BJ (cell line): ENCODE measurements around the gene APBB1IP. TPM values are rescaled to one million over a fixed set of nuclear protein-coding genes. Genes with fewer than 3 reads are reported as not detected.
A peak's percentile ranks its signal among the peaks of the same experiment; 100 is the strongest.

ENCODE experiments used
- CTCF ChIA-PET: fragments of 350-600 bp; formaldehyde crosslinking; extraction: SDS; loops from one replicate; lab custom pipeline; 2021; ENCODE audit warnings: antibody characterized with exemption, inconsistent platforms; lab: Yijun Ruan, JAX
- POLR2A ChIA-PET: fragments of 300-600 bp; sonication (Branson Sonifier 250); formaldehyde crosslinking; extraction: SDS; loops from one replicate; lab custom pipeline; 2021; ENCODE audit warnings: antibody characterized with exemption; lab: Charles Lee
- DNase-seq: peaks from one replicate; pipeline ENCODE4 v3.0.0-alpha.2; 2011; ENCODE audit warnings: low read depth
- H3K27me3 ChIP-seq: 2 replicates; pipeline ENCODE4 v1.6.0; 2011; ENCODE audit warnings: low read length; ENCODE audit not compliant: control insufficient read depth, insufficient read depth
- H3K36me3 ChIP-seq: 2 replicates; pipeline ENCODE4 v1.5.1; 2011; ENCODE audit warnings: low read length; ENCODE audit not compliant: control insufficient read depth, insufficient read depth
- H3K4me3 ChIP-seq: 2 replicates; pipeline ENCODE4 v1.5.1; 2011; ENCODE audit warnings: low read depth, mild to moderate bottlenecking, control low read depth, low read length
- polyA plus RNA-seq: library from polyadenylated mRNA; depleted of rRNA; stranded (reverse); fragments of >200 nt; gene quantifications from 2 replicates; pipeline ENCODE4 v1.2.3, GENCODE V29; 2011
- TF ChIP-seq, protein P1 (sequence below): IDR thresholded peaks from 2 replicates; pipeline ENCODE4 v1.5.1; 2011; ENCODE audit warnings: low read depth, mild to moderate bottlenecking, control low read depth, inconsistent platforms, low read length, moderate library complexity; ENCODE audit not compliant: insufficient read depth

The APBB1IP gene
- polyA plus RNA-seq, 1 experiment: 4.3 TPM

DNA sequence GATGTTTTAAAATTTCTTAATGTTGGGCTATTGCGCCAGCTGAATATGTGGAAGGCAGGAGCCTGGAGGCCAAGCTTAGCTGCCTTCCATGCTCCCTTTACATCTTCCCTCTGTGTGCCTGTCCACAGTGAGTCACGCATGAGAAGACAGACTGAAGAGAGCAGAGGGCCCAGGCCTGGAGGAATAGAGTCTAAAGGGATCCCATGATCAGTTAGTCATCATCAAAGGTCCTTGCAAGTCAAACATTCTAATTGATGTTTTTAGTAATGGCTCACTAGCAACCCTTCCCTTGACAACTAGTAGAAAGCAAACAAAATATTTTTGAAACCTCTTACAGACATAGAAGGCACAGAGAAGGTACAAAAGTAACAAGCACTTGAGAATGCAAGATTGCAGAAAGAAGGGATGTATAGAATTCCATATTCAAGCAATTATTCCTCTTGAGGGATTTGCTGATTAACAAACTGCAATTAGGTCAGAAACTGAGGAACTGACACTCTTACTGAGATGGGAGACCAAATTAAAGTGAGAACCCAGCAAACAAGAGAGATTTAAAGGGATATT, 30.7 kb upstream of the APBB1IP start:
- TF ChIP-seq, protein P1, sequence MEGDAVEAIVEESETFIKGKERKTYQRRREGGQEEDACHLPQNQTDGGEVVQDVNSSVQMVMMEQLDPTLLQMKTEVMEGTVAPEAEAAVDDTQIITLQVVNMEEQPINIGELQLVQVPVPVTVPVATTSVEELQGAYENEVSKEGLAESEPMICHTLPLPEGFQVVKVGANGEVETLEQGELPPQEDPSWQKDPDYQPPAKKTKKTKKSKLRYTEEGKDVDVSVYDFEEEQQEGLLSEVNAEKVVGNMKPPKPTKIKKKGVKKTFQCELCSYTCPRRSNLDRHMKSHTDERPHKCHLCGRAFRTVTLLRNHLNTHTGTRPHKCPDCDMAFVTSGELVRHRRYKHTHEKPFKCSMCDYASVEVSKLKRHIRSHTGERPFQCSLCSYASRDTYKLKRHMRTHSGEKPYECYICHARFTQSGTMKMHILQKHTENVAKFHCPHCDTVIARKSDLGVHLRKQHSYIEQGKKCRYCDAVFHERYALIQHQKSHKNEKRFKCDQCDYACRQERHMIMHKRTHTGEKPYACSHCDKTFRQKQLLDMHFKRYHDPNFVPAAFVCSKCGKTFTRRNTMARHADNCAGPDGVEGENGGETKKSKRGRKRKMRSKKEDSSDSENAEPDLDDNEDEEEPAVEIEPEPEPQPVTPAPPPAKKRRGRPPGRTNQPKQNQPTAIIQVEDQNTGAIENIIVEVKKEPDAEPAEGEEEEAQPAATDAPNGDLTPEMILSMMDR: no peak
- ChIA-PET POLR2A (no interaction called here), CTCF (interaction anchor here (1.6 kb wide), 1 partner anchor 19 kb away, joined by 4 read pairs; no protein-coding TSS in a partner anchor)
- H3K4me3 ChIP-seq: no peak overlapping the region
- H3K36me3 ChIP-seq: no peaks in the 10 kb centered on the region
- no peaks in the 10 kb centered on the region for H3K27me3 ChIP-seq
- peak; percentile 51 for DNase-seq

DNA sequence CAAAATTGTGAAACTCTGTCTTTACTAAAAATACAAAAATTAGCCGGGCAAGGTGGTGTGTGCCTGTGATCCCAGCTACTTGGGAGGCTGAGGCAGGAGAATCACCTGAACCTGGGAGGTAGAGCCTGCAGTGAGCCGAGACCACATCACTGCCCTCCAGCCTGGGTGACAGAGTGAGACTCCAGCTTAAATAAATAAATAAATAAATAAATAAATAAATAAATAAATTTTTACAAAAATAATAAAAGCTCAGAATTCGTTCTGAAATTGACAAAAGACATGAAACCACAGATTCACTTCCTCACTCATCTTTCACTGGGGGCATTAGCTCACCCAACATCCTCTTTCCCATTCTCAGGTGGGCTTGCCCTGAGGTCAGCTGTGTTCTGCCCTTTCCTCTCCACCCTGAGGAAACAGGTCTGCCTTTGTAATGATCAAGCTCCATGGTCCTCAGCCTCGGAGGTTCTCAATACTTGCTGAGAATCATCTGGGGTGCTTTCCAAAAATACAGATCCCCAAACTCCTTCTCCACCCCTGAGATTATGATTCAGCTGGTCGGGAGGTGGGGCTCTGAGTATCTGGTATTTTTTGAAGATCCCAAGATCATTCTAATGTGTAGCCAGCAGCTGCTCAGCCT, 29.2 kb upstream of the APBB1IP start:
- no peaks in the 10 kb centered on the region for H3K27me3 ChIP-seq
- no peaks in the 10 kb centered on the region for H3K36me3 ChIP-seq
- CTCF ChIA-PET: interaction anchor here (0.6 to 1.6 kb wide), 2 partner anchors 17 to 58 kb away, joined by 3 to 4 read pairs; no protein-coding TSS in a partner anchor
- H3K4me3 ChIP-seq: no peak overlapping the region
- TF ChIP-seq, protein P1: no peak
- POLR2A ChIA-PET: no interaction called here
- no peak for DNase-seq

DNA sequence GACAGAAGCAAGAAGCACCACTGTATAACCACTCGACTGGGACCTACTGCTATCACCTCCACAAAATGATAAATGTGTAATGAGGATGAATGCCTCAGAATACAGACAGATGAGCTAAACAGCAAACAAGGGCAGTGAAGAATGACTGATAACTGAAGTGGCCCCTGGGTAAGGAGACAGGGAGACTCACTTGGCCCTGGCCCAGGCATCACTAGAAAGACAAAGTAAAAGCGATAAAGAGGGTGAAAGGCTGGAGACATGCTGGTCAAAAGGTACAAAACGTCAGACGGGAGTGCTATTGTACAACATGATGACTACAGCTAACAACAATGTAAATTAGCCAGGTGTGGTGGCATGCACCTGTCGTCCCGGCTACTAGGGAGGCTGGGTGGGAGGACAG, 27.8 kb upstream of the APBB1IP start:
- ChIA-PET CTCF (interaction anchor here (1.0 to 1.6 kb wide), 3 partner anchors 13 to 157 kb away, joined by 3 to 4 read pairs (median 3); no protein-coding TSS in a partner anchor), POLR2A (no interaction called here)
- H3K36me3 ChIP-seq: no peaks in the 10 kb centered on the region
- TF ChIP-seq, protein P1: no peak
- H3K4me3 ChIP-seq: no peak overlapping the region
- no peaks in the 10 kb centered on the region for H3K27me3 ChIP-seq
- no peak for DNase-seq

DNA sequence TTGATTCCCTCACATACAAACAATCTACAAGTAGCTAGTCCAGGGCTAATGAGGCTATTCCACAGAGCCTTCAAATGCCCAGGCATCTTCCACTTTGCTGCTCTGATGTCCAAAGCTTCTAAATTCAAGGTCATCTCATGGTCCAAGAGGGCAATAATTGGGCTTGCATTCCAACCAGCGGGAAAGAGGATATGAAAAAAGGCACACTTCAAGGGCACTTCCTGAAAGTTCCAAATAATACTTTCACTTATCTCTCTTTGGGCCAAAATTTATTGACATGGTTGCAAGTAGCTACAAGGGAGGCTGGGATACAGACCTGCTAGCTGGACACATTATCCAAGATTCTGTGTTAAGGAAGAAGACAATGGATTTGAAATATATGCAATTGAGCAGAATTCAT, 25.2 kb upstream of the APBB1IP start:
- CTCF ChIA-PET: interaction anchor here (1.0 kb wide), 1 partner anchor 17 kb away, joined by 4 read pairs; no protein-coding TSS in a partner anchor
- POLR2A ChIA-PET: no interaction called here
- Histone ChIP-seq H3K27me3 (no peaks in the 10 kb centered on the region; the same call in none of the 2 replicates), H3K4me3 (no peak overlapping the region), H3K36me3 (no peaks in the 10 kb centered on the region)
- TF ChIP-seq, protein P1: no peak
- DNase-seq: no peak

DNA sequence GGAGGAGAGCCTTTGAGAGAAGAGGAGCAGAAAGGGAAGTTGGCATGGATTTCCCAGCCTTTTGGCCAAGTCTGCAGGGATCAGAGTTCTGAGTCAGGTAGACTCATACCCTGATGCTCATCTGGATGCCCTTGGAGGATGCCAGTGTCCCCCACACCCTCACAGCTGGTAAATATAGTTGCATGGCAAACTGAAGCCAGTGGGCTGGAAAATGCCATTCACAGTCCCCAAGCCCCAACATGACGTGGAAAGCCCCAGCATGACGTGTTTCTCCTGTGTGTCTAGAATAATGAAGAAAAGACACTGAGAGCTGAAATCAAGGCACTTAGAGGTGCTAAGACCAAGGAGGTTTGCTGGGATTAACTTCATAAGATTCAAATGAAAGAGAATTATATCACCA, 24.8 kb upstream of the APBB1IP start:
- ChIA-PET CTCF (no interaction called here), POLR2A (no interaction called here)
- H3K36me3 ChIP-seq: no peaks in the 10 kb centered on the region
- no peaks in the 10 kb centered on the region; the same call in none of the 2 replicates for H3K27me3 ChIP-seq
- TF ChIP-seq, protein P1: no peak
- DNase-seq: no peak
- no peak overlapping the region for H3K4me3 ChIP-seq
